Mononuclear cell (primary cell): ENCODE results near the gene BPIFB3. TPM values are rescaled to one million over a fixed set of nuclear protein-coding genes. Genes with fewer than 3 reads are reported as not detected.

Experiments
- H3K27me3 ChIP-seq: 2 replicates; pipeline ENCODE4 v1.6.0; 2011; ENCODE audit warnings: low read length, control low read depth; ENCODE audit not compliant: insufficient read depth
- H3K4me1 ChIP-seq: 2 replicates; pipeline ENCODE4 v1.5.1; 2011; ENCODE audit warnings: mild to moderate bottlenecking, low read length, control low read depth; ENCODE audit not compliant: insufficient read depth
- H3K4me3 ChIP-seq: 2 replicates; pipeline ENCODE4 v1.5.1; 2011; ENCODE audit warnings: mild to moderate bottlenecking, low read length, moderate library complexity
- H3K9me3 ChIP-seq: 2 replicates; pipeline ENCODE4 v1.5.1; 2011; ENCODE audit warnings: low read depth, mild to moderate bottlenecking, control low read depth, low read length
- total RNA-seq: library from RNA; depleted of rRNA; stranded (reverse); fragments of >200 nt; gene quantifications from one replicate; pipeline ENCODE4 v1.2.3, GENCODE V29; 2012

BPIFB3 gene
- total RNA-seq, 1 donor = not detected

GRCh38 chr20:33012327-33013189, 41.1 kb upstream of the BPIFB3 start:
- no peaks in the 10 kb centered on the region for H3K4me1 ChIP-seq
- no peak overlapping the region for H3K4me3 ChIP-seq
- no peaks in the 10 kb centered on the region for H3K9me3 ChIP-seq
- H3K27me3 ChIP-seq = no peaks in the 10 kb centered on the region

GRCh38 chr20:33013701-33014326, 39.9 kb upstream of the BPIFB3 start:
- H3K9me3 ChIP-seq = no peaks in the 10 kb centered on the region
- no peak overlapping the region for H3K4me3 ChIP-seq
- no peaks in the 10 kb centered on the region for H3K4me1 ChIP-seq
- no peaks in the 10 kb centered on the region for H3K27me3 ChIP-seq

- Histone ChIP-seq H3K4me3 (no peak overlapping the region), H3K27me3 (no peaks in the 10 kb centered on the region), H3K4me1 (no peaks in the 10 kb centered on the region), H3K9me3 (no peaks in the 10 kb centered on the region)
Observed at GRCh38 chr20:33014336-33015113, 39.2 kb upstream of the BPIFB3 start.

- H3K27me3 ChIP-seq = no peaks in the 10 kb centered on the region
- no peaks in the 10 kb centered on the region for H3K9me3 ChIP-seq
- no peak overlapping the region for H3K4me3 ChIP-seq
- no peaks in the 10 kb centered on the region for H3K4me1 ChIP-seq
Observed at GRCh38 chr20:33015114-33015484, 38.6 kb upstream of the BPIFB3 start.

GRCh38 chr20:33015700-33016580, 37.8 kb upstream of the BPIFB3 start:
- Histone ChIP-seq H3K9me3 (no peaks in the 10 kb centered on the region), H3K4me1 (no peaks in the 10 kb centered on the region), H3K27me3 (no peaks in the 10 kb centered on the region), H3K4me3 (no peak overlapping the region)

GRCh38 chr20:33016581-33017109, 37.1 kb upstream of the BPIFB3 start:
- Histone ChIP-seq H3K4me1 (no peaks in the 10 kb centered on the region), H3K9me3 (no peaks in the 10 kb centered on the region), H3K4me3 (no peak overlapping the region), H3K27me3 (no peaks in the 10 kb centered on the region)

- Histone ChIP-seq H3K9me3 (no peaks in the 10 kb centered on the region), H3K27me3 (no peaks in the 10 kb centered on the region), H3K4me3 (no peak overlapping the region), H3K4me1 (no peaks in the 10 kb centered on the region)
Observed at GRCh38 chr20:33017542-33017941, 36.2 kb upstream of the BPIFB3 start.

- Histone ChIP-seq H3K4me3 (no peak overlapping the region), H3K9me3 (no peaks in the 10 kb centered on the region)
Observed at GRCh38 chr20:33018169-33018931, 35.4 kb upstream of the BPIFB3 start.

GRCh38 chr20:33019465-33020277, 34.0 kb upstream of the BPIFB3 start:
- no peaks in the 10 kb centered on the region for H3K27me3 ChIP-seq
- no peaks in the 10 kb centered on the region for H3K4me1 ChIP-seq
- H3K9me3 ChIP-seq = no peaks in the 10 kb centered on the region
- H3K4me3 ChIP-seq = no peak overlapping the region

More at GRCh38 chr20:33018169-33018931, 35.4 kb upstream of the BPIFB3 start:
- Histone ChIP-seq H3K4me1 (no peaks in the 10 kb centered on the region), H3K27me3 (no peaks in the 10 kb centered on the region)

- no peaks in the 10 kb centered on the region for H3K4me1 ChIP-seq
Observed at GRCh38 chr20:33020278-33021161, 33.2 kb upstream of the BPIFB3 start.

GRCh38 chr20:33021879-33022278, 31.8 kb upstream of the BPIFB3 start:
- Histone ChIP-seq H3K9me3 (no peaks in the 10 kb centered on the region), H3K4me3 (no peak overlapping the region), H3K4me1 (no peaks in the 10 kb centered on the region)

More at GRCh38 chr20:33020278-33021161, 33.2 kb upstream of the BPIFB3 start:
- Histone ChIP-seq H3K9me3 (no peaks in the 10 kb centered on the region), H3K27me3 (no peaks in the 10 kb centered on the region), H3K4me3 (no peak overlapping the region)

GRCh38 chr20:33022289-33022688, 31.4 kb upstream of the BPIFB3 start:
- Histone ChIP-seq H3K4me3 (no peak overlapping the region), H3K4me1 (no peaks in the 10 kb centered on the region), H3K27me3 (no peaks in the 10 kb centered on the region), H3K9me3 (no peaks in the 10 kb centered on the region)

More at GRCh38 chr20:33021879-33022278, 31.8 kb upstream of the BPIFB3 start:
- no peaks in the 10 kb centered on the region for H3K27me3 ChIP-seq
